Gastroesophageal sphincter (tissue), 3 donors: ENCODE data around the gene CEMIP2.

Experiments
- EP300 ChIP-seq: sonication (generic); formaldehyde crosslinking; IDR thresholded peaks from one replicate; pipeline ENCODE4 v1.6.1; 2017; ENCODE audit warnings: antibody characterized with exemption, mild to moderate bottlenecking
- POLR2A ChIP-seq, 2 donors: fragments of 450-650 bp; IDR thresholded peaks; one replicate each; pipeline ENCODE4 v1.6.1; 2017; ENCODE audit warnings: antibody characterized with exemption in 2 of 2, mild to moderate bottlenecking in 2 of 2, moderate library complexity in 1 of 2
- POLR2AphosphoS5 ChIP-seq: sonication (generic); formaldehyde crosslinking; IDR thresholded peaks from one replicate; pipeline ENCODE4 v1.6.1; 2017; ENCODE audit warnings: antibody characterized with exemption
- TF ChIP-seq, protein P1 (sequence below), 4 experiments: fragments of 200-600 bp in 2 of 4; fragments of 450-650 bp in 2 of 4; sonication (generic) in 1 of 4; IDR thresholded peaks; one replicate each; pipeline ENCODE4 v1.5.1; 2017 to 2019; ENCODE audit warnings: antibody characterized with exemption in 4 of 4, mild to moderate bottlenecking in 2 of 4, moderate library complexity in 2 of 4

GRCh38 chr9:71697882-71698281 is 70.4 kb downstream of the CEMIP2 start:
- TF ChIP-seq, protein P1, sequence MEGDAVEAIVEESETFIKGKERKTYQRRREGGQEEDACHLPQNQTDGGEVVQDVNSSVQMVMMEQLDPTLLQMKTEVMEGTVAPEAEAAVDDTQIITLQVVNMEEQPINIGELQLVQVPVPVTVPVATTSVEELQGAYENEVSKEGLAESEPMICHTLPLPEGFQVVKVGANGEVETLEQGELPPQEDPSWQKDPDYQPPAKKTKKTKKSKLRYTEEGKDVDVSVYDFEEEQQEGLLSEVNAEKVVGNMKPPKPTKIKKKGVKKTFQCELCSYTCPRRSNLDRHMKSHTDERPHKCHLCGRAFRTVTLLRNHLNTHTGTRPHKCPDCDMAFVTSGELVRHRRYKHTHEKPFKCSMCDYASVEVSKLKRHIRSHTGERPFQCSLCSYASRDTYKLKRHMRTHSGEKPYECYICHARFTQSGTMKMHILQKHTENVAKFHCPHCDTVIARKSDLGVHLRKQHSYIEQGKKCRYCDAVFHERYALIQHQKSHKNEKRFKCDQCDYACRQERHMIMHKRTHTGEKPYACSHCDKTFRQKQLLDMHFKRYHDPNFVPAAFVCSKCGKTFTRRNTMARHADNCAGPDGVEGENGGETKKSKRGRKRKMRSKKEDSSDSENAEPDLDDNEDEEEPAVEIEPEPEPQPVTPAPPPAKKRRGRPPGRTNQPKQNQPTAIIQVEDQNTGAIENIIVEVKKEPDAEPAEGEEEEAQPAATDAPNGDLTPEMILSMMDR (IDR thresholded peaks at IDR 0.05): no peak
- no peak for TF ChIP-seq POLR2A (IDR thresholded peaks at IDR 0.05)
- TF ChIP-seq EP300: no peak
- TF ChIP-seq POLR2AphosphoS5: no peak
